Esophagus squamous epithelium (tissue), 4 donors: ENCODE results near the gene WDR37.

Experiments used
- CTCF ChIP-seq, 6 experiments: fragments of 450-650 bp in 4 of 6; fragments of 200-600 bp in 2 of 6; sonication (generic) in 2 of 6; IDR thresholded peaks; one replicate each; pipeline ENCODE4 v1.5.1; 2016 to 2019; ENCODE audit warnings: antibody characterized with exemption in 6 of 6, mild to moderate bottlenecking in 4 of 6, moderate library complexity in 4 of 6
- POLR2A ChIP-seq, 4 donors: fragments of 450-650 bp; IDR thresholded peaks; one replicate each; pipeline ENCODE4 v1.6.1; 2017; ENCODE audit warnings: antibody characterized with exemption in 4 of 4, mild to moderate bottlenecking in 4 of 4, moderate library complexity in 3 of 4

GRCh38 chr10:1064964-1065247, 8.7 kb downstream of the WDR37 start:
- TF ChIP-seq CTCF (IDR thresholded peaks at IDR 0.05) = no peak
- no peak for TF ChIP-seq POLR2A (IDR thresholded peaks at IDR 0.05)
